T-helper 1 cell treated with Interleukin-12 subunit alpha and Interleukin-12 subunit beta and Interleukin-4 antibody, amounts not matched to agents 30 μg/mL and 1 μg/mL, for 36 hours (primary cell): Measurements from ENCODE around the gene DCTN3.

Experiments
- H3K27ac Mint-ChIP-seq: one replicate; pipeline ENCODE4 v1.8.0; 2021; ENCODE audit warnings: mild to moderate bottlenecking, mixed read lengths
- H3K27me3 Mint-ChIP-seq: one replicate; pipeline ENCODE4 v1.8.0; 2021; ENCODE audit warnings: low read depth, mixed read lengths
- H3K36me3 Mint-ChIP-seq: one replicate; pipeline ENCODE4 v1.8.0; 2021; ENCODE audit warnings: low read depth, mixed read lengths
- H3K4me1 Mint-ChIP-seq: one replicate; pipeline ENCODE4 v1.8.0; 2021; ENCODE audit warnings: low read depth, mixed read lengths
- H3K4me3 Mint-ChIP-seq: one replicate; pipeline ENCODE4 v1.8.0; 2021; ENCODE audit warnings: mild to moderate bottlenecking, moderate library complexity, mixed read lengths
- H3K9me3 Mint-ChIP-seq: one replicate; pipeline ENCODE4 v1.8.0; 2021; ENCODE audit warnings: mixed read lengths

Gene DCTN3

GRCh38 chr9:34612788-34613390 is 7.4 kb downstream of the DCTN3 start:
- H3K9me3 Mint-ChIP-seq = no peaks in the 10 kb centered on the region
- peak overlapping the region; percentile 82 for H3K27ac Mint-ChIP-seq
- H3K36me3 Mint-ChIP-seq = peaks cover 20% of the 10 kb centered on the region
- H3K4me3 Mint-ChIP-seq = peak overlapping the region; percentile 92
- H3K27me3 Mint-ChIP-seq = no peaks in the 10 kb centered on the region
- H3K4me1 Mint-ChIP-seq = peaks cover 17% of the 10 kb centered on the region

- Mint-ChIP-seq H3K27me3 (no peaks in the 10 kb centered on the region), H3K4me1 (peaks cover 17% of the 10 kb centered on the region), H3K27ac (peak within 1 kb of the TSS; percentile 91), H3K4me3 (peak within 1 kb of the TSS; percentile 92), H3K36me3 (peaks cover 14% of the 10 kb centered on the region), H3K9me3 (no peaks in the 10 kb centered on the region)
Observed at GRCh38 chr9:34611811-34612787, 8.2 kb downstream of the DCTN3 start, which contains the start of gene RPP25L. Gene RPP25L, minus strand, starts transcription at chr9:34612097. Its CDS starts 801 bp downstream, at chr9:34611296.

- H3K27ac Mint-ChIP-seq = peak overlapping the region; percentile 91
- no peaks in the 10 kb centered on the region for H3K9me3 Mint-ChIP-seq
- H3K4me1 Mint-ChIP-seq = peaks cover 17% of the 10 kb centered on the region
- no peaks in the 10 kb centered on the region for H3K27me3 Mint-ChIP-seq
- H3K36me3 Mint-ChIP-seq = peaks cover 8% of the 10 kb centered on the region
- peak overlapping the region; percentile 92 for H3K4me3 Mint-ChIP-seq
Observed at GRCh38 chr9:34611251-34611810, 9.0 kb downstream of the DCTN3 start.

- no peaks in the 10 kb centered on the region for H3K9me3 Mint-ChIP-seq
- peak overlapping the region; percentile 42 for H3K4me3 Mint-ChIP-seq
- H3K36me3 Mint-ChIP-seq = peaks cover 6% of the 10 kb centered on the region
- no peak overlapping the region for H3K27ac Mint-ChIP-seq
- H3K4me1 Mint-ChIP-seq = peaks cover 17% of the 10 kb centered on the region
- no peaks in the 10 kb centered on the region for H3K27me3 Mint-ChIP-seq
Observed at GRCh38 chr9:34610434-34611206, 9.7 kb downstream of the DCTN3 start.

- H3K36me3 Mint-ChIP-seq = no peaks in the 10 kb centered on the region
- H3K9me3 Mint-ChIP-seq = no peaks in the 10 kb centered on the region
- no peak overlapping the region for H3K27ac Mint-ChIP-seq
- H3K27me3 Mint-ChIP-seq = peaks cover 14% of the 10 kb centered on the region
- peaks cover 8% of the 10 kb centered on the region for H3K4me1 Mint-ChIP-seq
- no peak overlapping the region for H3K4me3 Mint-ChIP-seq
Observed at GRCh38 chr9:34607331-34607730, 13.0 kb downstream of the DCTN3 start.

GRCh38 chr9:34606905-34607304 is 13.4 kb downstream of the DCTN3 start:
- Mint-ChIP-seq H3K4me3 (no peak overlapping the region), H3K4me1 (peaks cover 6% of the 10 kb centered on the region), H3K27me3 (peaks cover 14% of the 10 kb centered on the region), H3K9me3 (no peaks in the 10 kb centered on the region), H3K36me3 (no peaks in the 10 kb centered on the region), H3K27ac (no peak overlapping the region)

GRCh38 chr9:34606190-34606589 is 14.1 kb downstream of the DCTN3 start:
- Mint-ChIP-seq H3K27me3 (peaks cover 21% of the 10 kb centered on the region), H3K27ac (no peak overlapping the region), H3K9me3 (no peaks in the 10 kb centered on the region), H3K4me3 (no peak overlapping the region), H3K36me3 (no peaks in the 10 kb centered on the region), H3K4me1 (peaks cover under 1% of the 10 kb centered on the region)

- Mint-ChIP-seq H3K27me3 (peaks cover 25% of the 10 kb centered on the region), H3K4me3 (no peak overlapping the region), H3K9me3 (no peaks in the 10 kb centered on the region)
Observed at GRCh38 chr9:34603610-34604231, 16.6 kb downstream of the DCTN3 start.

GRCh38 chr9:34601937-34602573 is 18.2 kb downstream of the DCTN3 start:
- peaks cover 25% of the 10 kb centered on the region for H3K27me3 Mint-ChIP-seq
- no peaks in the 10 kb centered on the region for H3K36me3 Mint-ChIP-seq
- H3K27ac Mint-ChIP-seq = no peak overlapping the region
- H3K9me3 Mint-ChIP-seq = no peaks in the 10 kb centered on the region
- H3K4me1 Mint-ChIP-seq = no peaks in the 10 kb centered on the region
- no peak overlapping the region for H3K4me3 Mint-ChIP-seq

More at GRCh38 chr9:34603610-34604231, 16.6 kb downstream of the DCTN3 start:
- H3K27ac Mint-ChIP-seq = no peak overlapping the region
- no peaks in the 10 kb centered on the region for H3K36me3 Mint-ChIP-seq
- no peaks in the 10 kb centered on the region for H3K4me1 Mint-ChIP-seq

GRCh38 chr9:34600908-34601307 is 19.4 kb downstream of the DCTN3 start:
- Mint-ChIP-seq H3K4me3 (no peak overlapping the region), H3K36me3 (no peaks in the 10 kb centered on the region), H3K27ac (no peak overlapping the region), H3K4me1 (no peaks in the 10 kb centered on the region), H3K27me3 (peaks cover 30% of the 10 kb centered on the region), H3K9me3 (no peaks in the 10 kb centered on the region)

- Mint-ChIP-seq H3K27me3 (peaks cover 27% of the 10 kb centered on the region), H3K27ac (no peak overlapping the region)
Observed at GRCh38 chr9:34599546-34599945, 20.7 kb downstream of the DCTN3 start.

GRCh38 chr9:34594177-34594576 is 26.1 kb downstream of the DCTN3 start:
- no peak overlapping the region for H3K27ac Mint-ChIP-seq
- no peak overlapping the region for H3K4me3 Mint-ChIP-seq
- H3K36me3 Mint-ChIP-seq = no peaks in the 10 kb centered on the region
- H3K27me3 Mint-ChIP-seq = peaks cover 52% of the 10 kb centered on the region
- H3K9me3 Mint-ChIP-seq = no peaks in the 10 kb centered on the region
- H3K4me1 Mint-ChIP-seq = peaks cover 11% of the 10 kb centered on the region

More at GRCh38 chr9:34599546-34599945, 20.7 kb downstream of the DCTN3 start:
- H3K4me1 Mint-ChIP-seq = no peaks in the 10 kb centered on the region
- no peaks in the 10 kb centered on the region for H3K9me3 Mint-ChIP-seq
- no peaks in the 10 kb centered on the region for H3K36me3 Mint-ChIP-seq
- H3K4me3 Mint-ChIP-seq = no peak overlapping the region

- no peaks in the 10 kb centered on the region for H3K36me3 Mint-ChIP-seq
- no peak overlapping the region for H3K27ac Mint-ChIP-seq
- H3K4me3 Mint-ChIP-seq = peak overlapping the region; percentile 52
- H3K9me3 Mint-ChIP-seq = no peaks in the 10 kb centered on the region
- H3K4me1 Mint-ChIP-seq = peaks cover 17% of the 10 kb centered on the region
- peaks cover 62% of the 10 kb centered on the region for H3K27me3 Mint-ChIP-seq
Observed at GRCh38 chr9:34592895-34593601, 27.2 kb downstream of the DCTN3 start.
